Colon (tissue), 2 donors: ENCODE measurements around the gene UNC5A.

Source experiments
- FAIRE-seq: peaks from 2 replicates; lab custom pipeline; 2012; peaks lifted over from hg19 to GRCh38; lab: Jason Lieb, UNC
- donor health status: control.
- donor health status: control.

The UNC5A gene

DNA sequence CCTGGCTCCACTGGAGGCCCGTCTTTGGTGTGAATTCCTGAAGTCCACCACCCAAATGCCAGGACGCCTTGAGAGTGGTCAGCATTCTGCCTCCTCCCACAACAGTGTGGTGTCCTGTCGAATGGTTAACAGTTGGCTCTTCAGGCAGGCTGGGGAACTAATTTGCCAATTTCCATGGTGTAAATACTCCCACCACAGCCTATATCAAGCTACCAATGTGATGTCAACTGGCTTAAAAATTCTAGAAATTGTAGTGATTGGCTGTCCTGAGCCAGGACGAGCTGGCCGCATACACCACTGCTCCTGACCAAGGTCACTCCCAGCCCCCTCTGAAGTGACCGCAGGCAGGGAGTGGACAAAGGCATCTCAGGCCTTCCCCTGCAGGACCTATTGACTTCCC is 11.1 kb downstream of the UNC5A start:
- FAIRE-seq: no peak

DNA sequence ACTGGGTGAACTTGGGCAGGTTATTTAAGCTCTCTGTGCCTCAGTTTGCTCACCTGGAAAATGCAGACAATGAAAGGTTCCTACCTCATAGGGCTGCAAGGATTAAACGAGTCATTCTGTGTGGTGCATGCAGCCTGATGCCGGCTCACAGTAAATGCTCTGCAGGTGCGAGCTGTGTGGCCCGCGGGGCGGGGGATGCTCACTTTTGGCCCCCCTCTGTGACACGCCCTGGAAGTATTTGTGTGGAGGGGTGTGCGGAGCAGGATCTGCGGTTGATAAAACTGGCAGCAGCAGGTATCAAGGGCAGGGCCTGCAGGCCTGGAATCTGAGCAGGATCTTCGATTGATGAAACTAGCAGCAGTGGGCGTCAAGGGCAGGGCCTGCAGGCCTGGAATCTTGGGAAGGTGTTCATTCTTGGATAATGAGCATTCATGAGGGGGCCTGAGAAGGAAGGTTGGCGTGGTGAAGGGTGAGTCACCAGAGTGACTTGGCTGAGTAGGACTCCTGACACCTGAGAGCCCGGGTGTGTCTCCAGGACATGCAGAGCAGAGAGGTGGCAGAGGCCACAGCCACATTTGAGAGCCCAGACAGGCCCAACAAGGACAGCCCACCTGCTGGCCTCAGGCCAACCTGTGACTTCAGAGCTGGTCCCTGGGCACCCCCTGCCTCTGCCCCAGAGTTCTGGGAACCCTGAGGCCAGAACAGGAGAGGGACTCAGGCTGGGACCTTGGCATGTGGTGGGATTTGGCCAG is 11.9 kb downstream of the UNC5A start:
- no peak for FAIRE-seq

DNA sequence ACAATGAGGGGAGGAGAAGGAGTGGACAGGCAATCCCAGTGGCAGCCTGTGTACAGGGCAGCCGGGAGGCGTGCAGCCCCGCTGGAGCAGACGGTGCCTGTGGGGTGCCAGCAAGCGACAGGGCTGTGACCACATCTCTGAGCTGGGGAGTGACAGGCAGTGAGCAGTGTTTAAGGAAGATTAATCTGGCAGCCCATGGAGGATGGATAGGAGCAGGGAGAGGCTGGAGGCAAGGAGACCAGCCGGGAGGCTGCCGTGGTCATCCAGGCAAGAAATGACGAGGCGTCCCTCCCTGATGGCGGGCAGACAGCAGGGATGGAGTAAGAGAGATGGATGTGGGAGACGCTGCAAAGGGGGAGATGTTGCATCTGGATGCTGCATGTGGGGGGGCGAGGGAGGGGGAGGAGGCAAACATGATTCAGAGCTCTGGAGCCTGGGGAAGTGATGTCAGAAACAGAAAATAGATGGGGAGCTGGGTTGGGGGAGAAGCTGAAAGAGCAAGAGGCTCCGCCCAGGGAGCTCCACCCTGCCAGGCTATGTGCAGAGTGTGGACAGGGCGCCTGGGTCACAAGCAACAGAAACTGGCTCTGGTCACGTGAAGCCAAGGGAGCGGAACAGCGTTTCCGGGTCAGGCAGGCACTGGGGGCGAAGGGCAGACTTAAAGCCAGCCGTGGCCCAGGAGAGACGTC is 12.6 kb downstream of the UNC5A start:
- no peak for FAIRE-seq

DNA sequence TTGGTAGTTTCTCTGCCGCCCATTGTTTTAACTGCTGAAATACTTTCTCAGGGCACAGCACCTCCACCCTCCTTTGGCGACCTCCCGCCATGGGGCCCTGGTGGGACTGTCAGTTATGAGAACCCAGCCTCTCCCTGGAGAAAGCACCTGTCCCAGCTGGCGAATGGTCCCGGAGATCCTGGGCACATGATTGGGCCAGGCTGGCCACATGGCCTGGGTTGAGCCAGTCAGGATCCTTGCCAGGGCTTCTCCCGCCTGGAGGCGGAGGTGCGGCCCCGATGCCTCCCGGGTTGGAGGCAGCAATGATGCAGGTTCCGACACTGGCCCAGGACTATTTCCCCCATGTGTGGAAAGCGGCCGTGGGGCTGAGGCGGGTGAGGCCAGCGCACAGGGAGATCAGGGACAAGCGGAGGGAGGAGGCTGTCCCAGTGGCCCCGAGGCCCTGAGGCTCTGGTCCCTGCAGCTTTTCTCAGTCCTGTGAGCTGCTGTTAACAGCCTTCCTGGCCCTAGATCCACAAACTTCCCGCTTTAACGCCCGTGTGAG is 13.6 kb downstream of the UNC5A start:
- no peak for FAIRE-seq

DNA sequence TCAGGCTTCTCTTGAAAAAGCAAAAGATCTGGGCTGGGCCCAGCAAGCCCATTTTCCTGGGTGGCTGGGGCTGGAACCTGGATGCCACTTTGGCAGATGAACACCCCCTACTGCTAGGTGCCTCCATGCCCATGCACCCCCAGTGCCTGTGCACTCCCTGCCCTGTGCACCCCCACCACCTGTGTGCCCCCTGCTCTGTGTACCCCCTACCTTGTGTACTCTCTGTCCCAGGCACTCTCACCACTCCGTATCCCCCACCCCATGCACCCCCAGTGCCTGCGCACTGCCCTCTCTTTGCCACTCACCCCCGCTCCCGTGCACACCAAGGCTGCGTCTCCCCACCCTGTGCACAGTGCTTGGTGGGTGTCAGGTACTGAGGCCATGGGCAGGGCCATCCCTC is 14.2 kb downstream of the UNC5A start:
- no peak for FAIRE-seq

DNA sequence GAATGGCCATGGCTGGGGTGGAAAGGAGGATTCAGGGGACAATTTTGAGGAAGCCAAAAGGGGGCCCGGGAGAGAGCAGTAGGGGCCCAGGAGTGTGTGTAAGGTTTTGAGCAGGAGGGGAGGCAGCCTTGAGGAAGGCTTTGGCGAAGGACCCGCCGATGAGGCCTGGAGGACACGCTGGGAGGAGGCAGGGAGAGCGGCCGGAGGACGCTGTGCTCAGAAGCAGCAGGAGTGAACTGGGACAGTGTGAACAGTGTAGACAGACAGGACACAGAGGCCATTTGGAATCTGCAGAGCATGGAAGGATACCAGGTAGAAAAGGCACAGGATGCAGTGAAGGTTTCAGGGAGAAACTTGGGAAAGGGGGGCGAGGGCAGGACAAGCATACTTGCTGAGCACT is 14.9 kb downstream of the UNC5A start:
- no peak for FAIRE-seq

DNA sequence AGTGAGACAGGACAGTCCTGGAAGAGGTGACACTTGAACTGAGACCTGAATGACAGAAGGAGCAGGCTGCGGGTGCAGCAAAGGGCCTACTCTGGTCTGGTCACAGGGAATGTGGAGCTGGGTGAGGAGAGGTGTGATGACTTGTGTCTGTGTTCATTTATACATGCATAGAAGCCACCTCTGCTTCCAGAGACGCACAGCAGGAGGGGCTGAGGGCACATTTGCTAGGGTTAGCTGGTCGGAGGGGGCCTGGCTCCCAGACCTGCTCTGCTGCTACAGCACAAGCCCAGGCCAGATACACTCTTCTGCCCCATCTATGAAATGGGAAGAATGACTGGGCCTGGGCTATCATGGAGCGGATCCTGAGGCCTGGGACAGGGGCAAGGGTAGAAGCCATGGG is 15.6 kb downstream of the UNC5A start:
- FAIRE-seq: no peak

DNA sequence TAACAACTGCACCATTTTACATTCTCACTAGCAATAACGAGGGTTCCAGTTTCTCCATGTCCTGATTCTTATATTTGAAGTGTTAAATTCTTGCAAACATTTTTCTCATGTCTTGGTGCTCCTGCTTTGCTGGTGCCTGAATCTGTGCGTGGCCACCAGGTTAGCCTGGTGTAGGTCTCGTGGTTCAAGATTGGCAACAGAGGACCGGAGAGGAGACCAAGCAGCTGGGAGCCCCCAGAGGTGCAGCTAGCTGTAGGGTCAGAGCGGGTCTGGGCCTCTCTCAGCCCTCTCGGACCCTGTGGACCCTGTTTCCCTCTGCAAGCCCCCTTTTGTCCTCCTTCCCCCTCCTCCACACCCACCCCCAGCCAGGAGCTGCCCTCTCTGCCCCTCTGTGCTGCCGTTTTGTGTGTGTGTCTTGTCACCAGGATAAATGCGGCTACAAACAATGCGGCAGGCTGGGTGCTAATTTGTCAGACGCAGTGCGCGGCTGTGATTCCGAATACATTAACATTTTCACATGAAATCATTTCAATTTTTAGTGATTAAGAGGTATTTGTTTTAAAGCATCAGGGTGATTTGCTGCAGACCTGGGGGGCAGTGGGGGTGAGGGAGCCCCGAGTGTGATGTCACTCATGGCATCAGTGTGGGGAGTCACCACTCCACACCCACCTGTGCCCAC is 17.5 kb downstream of the UNC5A start:
- FAIRE-seq: no peak

DNA sequence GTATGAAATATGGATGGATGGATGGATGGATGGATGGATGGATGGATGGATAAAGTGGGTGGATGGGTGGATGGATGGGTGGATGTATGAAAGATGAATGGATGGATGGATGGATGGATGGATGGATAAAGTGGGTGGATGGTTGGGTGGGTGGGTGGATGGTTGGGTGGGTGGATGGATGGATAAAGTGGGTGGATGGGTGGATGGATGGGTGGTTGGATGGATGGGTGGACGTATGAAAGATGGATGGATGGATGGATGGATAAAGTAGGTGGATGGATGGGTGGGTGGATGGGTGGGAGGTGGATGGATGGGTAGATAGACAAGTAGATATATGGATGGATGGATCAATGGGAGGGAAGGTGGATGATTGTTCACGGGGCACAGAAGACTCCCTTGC is 19.0 kb downstream of the UNC5A start:
- no peak for FAIRE-seq

DNA sequence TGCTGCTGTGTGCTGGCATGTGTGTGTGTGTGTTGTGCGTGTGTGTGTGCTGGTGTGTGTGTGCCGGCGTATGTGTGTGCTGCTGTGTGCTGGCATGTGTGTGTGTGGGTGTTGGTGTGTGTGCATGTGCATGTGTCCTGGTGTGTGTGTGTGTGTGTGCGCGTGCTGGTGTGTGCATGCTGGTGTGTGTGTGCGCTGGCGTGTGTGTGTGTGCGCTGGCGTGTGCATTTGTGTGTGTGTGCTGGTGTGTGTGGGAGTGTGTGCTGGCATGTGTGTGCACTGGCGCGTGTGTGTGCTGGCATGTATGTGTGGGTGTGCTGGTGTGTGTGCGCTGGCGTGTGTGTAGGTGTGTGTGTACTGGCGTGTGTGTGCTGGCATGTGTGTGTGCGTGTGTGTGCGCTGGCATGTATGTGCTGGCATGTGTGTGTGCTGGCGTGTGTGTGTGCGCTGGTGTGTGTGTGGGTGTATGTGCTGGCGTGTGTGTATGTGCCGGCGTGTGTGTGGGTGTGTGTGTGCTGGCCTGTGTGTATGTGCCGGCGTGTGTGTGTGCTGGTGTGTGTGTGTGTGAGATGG is 20.1 kb downstream of the UNC5A start:
- FAIRE-seq: no peak

DNA sequence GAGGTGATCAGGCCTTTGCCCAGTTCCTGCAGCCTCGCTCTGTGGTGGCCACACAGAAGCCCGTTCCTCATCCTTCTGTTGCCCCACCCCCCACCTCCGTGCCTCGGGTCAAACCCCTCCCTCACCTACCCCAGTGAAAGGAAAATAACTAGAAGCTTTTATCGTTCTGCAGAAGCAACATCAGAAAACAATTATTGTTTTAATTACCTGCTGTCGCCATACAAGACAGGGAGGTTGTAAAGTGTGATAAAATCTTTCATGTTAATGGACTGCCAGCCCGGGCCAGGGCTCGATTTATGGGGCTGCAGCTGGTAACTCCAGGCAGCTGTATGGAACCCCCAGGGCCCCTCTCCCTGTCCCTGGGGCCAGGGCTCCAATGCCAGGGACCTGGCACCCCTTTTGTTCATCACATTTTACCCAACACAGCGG is 20.6 kb downstream of the UNC5A start:
- no peak for FAIRE-seq

DNA sequence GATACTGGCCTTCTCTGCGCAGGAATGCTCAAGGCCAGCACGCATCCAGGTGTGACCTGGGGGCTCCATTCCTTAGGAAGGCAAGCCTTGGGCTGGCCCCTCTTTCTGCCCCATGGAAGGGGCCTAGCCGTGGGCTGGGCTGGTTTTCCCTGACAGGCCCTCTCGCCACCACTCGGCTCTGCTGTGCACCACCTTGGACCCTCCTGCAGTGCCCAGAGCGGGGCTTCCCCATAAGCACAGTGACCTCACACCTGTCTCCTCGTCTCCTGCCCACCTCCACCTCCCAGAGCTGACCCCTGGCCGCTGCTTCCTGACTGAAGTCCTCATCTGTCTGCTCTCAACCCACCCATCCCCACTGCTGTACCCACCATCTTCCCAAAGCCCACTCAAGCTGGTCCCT is 21.1 kb downstream of the UNC5A start:
- FAIRE-seq: no peak

DNA sequence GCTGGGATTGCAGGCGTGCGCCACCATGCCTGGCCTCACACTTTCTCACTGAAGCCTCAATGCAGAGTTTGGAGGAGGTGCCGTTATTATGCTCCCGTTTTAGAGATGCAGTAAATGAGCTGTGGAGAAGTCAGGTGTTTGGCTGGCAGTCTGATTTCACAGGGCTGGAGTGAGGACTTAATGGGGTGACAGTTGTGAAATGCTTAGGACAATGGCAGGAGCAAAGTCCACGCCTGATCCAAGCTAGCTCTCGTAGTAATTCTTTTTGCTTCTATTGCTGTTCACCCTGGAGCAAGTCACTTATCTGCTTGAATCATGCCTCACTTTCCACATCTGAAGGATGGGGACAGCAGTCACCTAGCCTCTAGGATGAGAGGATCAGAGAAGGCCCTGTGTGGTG is 21.8 kb downstream of the UNC5A start:
- FAIRE-seq: no peak

DNA sequence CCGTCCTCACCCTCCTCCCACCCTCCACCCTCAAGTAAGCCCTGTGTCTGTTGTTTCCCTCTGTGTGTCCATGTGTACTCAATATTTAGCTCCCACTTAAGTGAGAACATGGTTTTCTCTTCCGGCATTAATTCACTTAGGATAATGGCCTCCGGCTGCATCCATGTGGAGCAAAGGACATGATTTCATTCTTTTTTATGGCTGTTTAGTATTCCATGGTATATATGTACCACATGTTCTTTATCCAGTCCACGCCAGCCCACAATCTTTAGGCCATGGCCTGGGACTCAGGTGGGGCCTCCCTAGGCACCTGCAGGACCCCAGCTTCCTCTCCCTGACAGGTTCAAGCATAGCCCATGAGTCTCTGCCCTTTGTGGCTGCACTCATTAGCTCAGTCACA is 22.9 kb downstream of the UNC5A start:
- FAIRE-seq: no peak

DNA sequence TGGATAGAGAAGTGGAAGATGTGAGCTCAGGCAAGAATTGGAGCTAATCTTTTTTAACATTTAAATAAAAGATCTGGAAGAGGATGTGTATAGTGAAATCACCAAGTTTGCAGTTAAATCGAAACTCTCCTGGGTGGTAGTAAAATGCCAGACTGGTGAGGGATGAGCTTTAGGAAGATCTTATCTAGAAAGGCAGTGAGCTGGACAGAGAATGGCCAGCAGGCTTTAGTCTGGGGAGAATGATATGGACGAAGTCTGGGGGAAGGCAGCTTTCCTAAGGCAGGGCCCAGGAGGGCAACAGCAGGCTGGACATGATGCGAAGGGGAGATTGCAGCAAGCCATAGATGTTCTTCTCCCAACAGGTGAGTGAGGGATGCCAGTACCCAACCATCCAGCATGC is 25.6 kb downstream of the UNC5A start:
- no peak for FAIRE-seq

DNA sequence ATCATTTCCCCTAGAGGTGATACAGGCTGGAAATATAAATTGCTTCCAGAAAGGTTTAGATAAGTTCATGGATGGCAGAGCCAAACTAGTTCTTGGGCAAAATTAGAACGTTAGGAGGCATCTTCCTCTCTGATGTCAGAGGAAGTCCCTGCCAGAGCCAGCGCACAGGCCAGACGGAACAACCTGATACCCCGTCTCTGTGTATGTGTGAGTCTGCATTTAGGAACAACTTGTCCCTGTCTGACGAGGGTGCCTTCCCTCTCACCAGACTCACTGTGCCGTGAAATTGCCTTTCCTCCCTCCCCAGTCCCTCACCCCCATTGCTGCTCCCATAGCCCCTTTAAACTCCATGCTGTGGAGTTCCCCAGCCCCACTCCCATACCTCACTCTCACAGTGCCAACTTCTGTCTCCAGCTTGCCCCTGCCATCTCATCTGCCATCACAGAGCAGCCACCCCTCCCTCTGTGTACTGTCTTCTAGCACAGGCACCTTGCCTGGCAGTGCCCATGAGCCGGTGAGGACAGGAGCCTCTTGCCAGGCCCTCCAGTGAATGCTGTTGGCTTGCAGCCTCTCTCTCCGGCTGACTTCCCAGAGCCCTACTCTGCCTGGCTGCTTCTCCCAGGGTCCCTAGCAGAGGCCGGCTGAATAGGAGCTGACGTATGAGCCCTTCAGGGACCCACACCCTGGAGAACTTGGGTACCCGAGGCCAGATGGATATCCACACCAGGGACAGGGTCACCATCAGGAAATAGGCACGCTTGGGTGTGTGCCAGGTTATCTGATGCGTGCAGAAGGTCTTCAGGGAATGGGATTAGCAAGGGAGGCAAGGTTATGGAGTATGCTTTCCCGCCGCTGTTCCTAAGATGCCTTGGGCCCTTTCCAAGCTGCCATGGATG is 26.7 kb downstream of the UNC5A start:
- FAIRE-seq: no peak

DNA sequence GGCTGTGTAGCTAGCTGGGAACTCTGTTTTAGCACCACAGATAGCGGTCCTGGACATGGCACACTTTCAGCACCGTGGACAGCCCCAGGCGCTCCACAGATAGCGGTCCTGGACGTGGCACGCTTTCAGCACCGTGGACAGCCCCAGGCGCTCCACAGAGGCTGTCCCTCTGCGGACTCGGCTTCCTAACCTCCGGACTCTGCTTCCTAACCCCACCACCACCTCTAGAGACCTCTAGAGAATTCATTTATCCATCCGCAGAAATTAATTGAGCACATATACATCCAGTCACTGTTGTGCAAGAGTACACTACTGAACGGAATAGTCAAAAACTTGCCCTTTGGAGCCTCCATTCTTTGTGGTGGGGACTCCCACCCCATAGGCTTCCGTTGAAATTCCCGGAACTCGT is 27.4 kb downstream of the UNC5A start:
- FAIRE-seq: no peak

DNA sequence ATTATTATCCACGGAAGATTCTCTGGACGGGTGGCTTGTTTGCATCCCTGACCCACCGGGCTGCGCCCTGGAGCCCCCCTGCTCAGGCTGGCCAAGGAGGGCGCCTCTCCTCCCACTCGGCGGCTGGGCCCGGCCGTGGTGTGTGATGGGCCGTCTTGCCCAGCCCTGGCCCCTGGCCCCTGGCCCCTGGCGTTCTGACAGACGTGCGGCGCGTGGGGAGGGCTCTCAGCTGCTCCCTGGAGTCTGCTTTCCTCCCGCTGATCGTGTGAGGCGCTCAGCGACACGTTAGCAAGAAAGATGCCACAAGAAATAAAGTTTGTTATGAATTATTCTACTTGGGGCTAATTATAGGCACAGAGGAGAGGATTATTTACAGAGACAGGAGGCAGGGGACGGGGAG is 33.3 kb downstream of the UNC5A start:
- FAIRE-seq: no peak

DNA sequence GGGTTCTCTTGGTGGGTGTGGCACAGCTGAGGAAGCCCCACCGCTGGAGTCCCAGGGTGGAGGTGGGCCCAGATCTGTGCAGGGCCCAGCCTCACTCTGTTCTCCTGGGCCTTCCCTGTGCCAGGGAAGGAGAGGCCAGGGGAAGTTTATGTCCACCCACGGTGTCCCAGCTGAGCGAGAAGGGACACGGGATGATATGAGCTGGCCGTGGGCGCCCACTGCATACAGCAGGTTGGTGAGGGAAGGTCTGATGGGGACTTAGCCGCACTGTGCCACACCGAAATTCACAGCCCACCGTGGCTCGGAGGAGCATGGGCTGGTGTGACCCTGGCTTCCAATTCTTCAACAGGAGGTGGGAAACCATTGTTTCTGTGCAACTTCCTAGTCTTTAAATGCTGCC is 33.9 kb downstream of the UNC5A start:
- no peak for FAIRE-seq

DNA sequence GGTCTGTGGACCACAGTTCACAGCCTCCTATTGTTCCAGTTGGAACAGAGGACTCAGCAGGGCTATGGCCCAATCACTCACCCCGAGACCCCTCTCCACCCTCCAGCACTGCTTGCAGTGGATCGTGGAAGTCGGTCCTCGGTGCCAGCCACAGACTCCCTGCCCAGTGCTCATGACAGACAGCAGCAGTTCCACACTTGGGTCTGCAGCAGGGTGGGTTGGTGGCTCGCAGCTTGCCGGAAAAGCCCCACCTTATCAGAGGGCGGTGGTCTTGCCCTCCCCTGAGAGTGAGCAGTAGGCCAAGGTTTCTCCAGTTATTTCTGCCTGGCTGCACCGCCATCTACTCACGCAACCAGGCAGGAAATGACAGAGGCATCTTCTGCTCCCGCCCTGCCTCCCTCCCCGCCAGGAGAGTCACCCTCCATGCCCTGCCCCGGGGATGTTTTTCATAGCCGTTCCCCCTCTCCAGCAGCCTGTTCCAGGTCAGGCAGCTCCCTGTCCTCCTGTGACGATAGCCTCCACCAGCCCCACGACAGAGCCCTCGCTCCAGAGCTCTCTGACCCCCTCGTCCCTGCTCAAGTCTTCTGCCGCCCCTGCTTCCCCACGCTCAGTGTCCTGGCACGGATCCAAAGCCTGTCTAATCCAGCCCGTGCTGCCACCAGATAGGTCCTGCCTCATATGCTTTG is 34.5 kb downstream of the UNC5A start:
- FAIRE-seq: no peak

DNA sequence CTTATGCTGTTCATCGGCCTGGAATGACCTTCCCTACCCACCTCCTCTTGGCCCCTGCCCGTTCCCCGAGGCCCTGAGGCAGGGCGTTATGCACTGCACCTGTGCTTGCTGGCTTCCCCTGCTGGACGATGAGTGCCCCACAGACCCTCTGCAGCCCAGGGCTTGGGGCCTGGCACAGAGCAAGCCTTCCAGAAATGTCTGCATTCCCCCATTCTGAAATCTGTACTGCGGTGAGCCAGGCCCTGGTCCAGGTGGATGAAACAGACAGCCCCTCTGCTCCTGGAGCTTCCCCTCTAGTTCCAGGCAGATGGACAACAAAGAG is 35.0 kb downstream of the UNC5A start:
- no peak for FAIRE-seq
